HEK293 (cell line): ENCODE data around the gene ZIC4.

Experiments used
- CTCF ChIA-PET: fragments of 350-600 bp; formaldehyde crosslinking; extraction: SDS; loops from one replicate; lab custom pipeline; 2021; ENCODE audit warnings: antibody characterized with exemption; lab: Yijun Ruan, JAX
- POLR2A ChIA-PET: fragments of 300-600 bp; formaldehyde crosslinking; extraction: SDS; loops from one replicate; lab custom pipeline; 2020; ENCODE audit warnings: antibody characterized with exemption, inconsistent platforms; lab: Yijun Ruan, JAX
- H3K27ac ChIP-seq: fragments of 200-500 bp; sonication (Bioruptor generic); 2 replicates; pipeline ENCODE4 v1.5.1; 2014; ENCODE audit warnings: low read depth, low read length, control low read depth, inconsistent platforms; ENCODE audit errors: extremely low read depth
- H3K36me3 ChIP-seq, 2 experiments: fragments of 200-500 bp in 1 of 2; sonication (Bioruptor generic) in 1 of 2; 1 replicate in 1 of 2; 2 replicates in 1 of 2; pipeline ENCODE4 v1.5.1; 2014 to 2017; ENCODE audit warnings: inconsistent platforms in 2 of 2, low read length in 2 of 2; ENCODE audit not compliant: control insufficient read depth in 2 of 2, insufficient read depth in 1 of 2
- H3K4me1 ChIP-seq: fragments of 200-500 bp; sonication (Bioruptor generic); 2 replicates; pipeline ENCODE4 v1.5.1; 2014; ENCODE audit warnings: mild to moderate bottlenecking, low read length, inconsistent platforms; ENCODE audit not compliant: control insufficient read depth, insufficient read depth
- H3K4me3 ChIP-seq: 2 replicates; pipeline ENCODE4 v1.5.1; 2011; ENCODE audit warnings: low read depth, mild to moderate bottlenecking, control low read depth, low read length, moderate library complexity
- H3K9me3 ChIP-seq: fragments of 200-500 bp; sonication (Bioruptor generic); 2 replicates; pipeline ENCODE4 v1.5.1; 2014; ENCODE audit warnings: low read depth, low read length, inconsistent platforms; ENCODE audit not compliant: control insufficient read depth, insufficient read depth
- BCL6B ChIP-seq: fragments of 450-650 bp; formaldehyde crosslinking; IDR thresholded peaks from 2 replicates; pipeline ENCODE4 v1.5.1; 2017; ENCODE audit warnings: missing biosample characterization, missing genetic modification characterization
- OVOL3 ChIP-seq: fragments of 450-650 bp; formaldehyde crosslinking; IDR thresholded peaks from 2 replicates; pipeline ENCODE4 v1.5.1; 2016; ENCODE audit warnings: missing biosample characterization, missing genetic modification characterization
- SCRT2 ChIP-seq: fragments of 450-650 bp; formaldehyde crosslinking; IDR thresholded peaks from 2 replicates; pipeline ENCODE4 v1.5.1; 2016; ENCODE audit warnings: missing biosample characterization, missing genetic modification characterization
- ZBTB49 ChIP-seq: fragments of 450-650 bp; formaldehyde crosslinking; IDR thresholded peaks from 2 replicates; pipeline ENCODE4 v1.5.1; 2016; ENCODE audit warnings: missing biosample characterization, missing genetic modification characterization, low read depth
- ZBTB6 ChIP-seq: fragments of 450-650 bp; formaldehyde crosslinking; IDR thresholded peaks from 2 replicates; pipeline ENCODE4 v1.5.1; 2017; ENCODE audit warnings: missing biosample characterization, missing genetic modification characterization
- ZNF114 ChIP-seq: fragments of 450-650 bp; formaldehyde crosslinking; IDR thresholded peaks from 2 replicates; pipeline ENCODE4 v1.5.0; 2017; ENCODE audit warnings: missing biosample characterization, missing genetic modification characterization
- ZNF132 ChIP-seq: fragments of 450-650 bp; formaldehyde crosslinking; IDR thresholded peaks from 2 replicates; pipeline ENCODE4 v1.5.1; 2017; ENCODE audit warnings: missing biosample characterization, missing genetic modification characterization, borderline replicate concordance
- ZNF239 ChIP-seq: fragments of 450-650 bp; formaldehyde crosslinking; IDR thresholded peaks from 2 replicates; pipeline ENCODE4 v1.5.1; 2016; ENCODE audit warnings: missing biosample characterization, missing genetic modification characterization
- ZNF292 ChIP-seq: fragments of 450-650 bp; formaldehyde crosslinking; IDR thresholded peaks from 2 replicates; pipeline ENCODE4 v1.5.1; 2016; ENCODE audit warnings: low read depth, missing biosample characterization, missing genetic modification characterization, borderline replicate concordance
- ZNF354C ChIP-seq: fragments of 450-650 bp; formaldehyde crosslinking; IDR thresholded peaks from 2 replicates; pipeline ENCODE4 v1.5.1; 2016; ENCODE audit warnings: missing biosample characterization, missing genetic modification characterization, low read depth, borderline replicate concordance
- ZNF433 ChIP-seq: fragments of 450-650 bp; formaldehyde crosslinking; IDR thresholded peaks from 2 replicates; pipeline ENCODE4 v1.5.1; 2016; ENCODE audit warnings: missing biosample characterization, missing genetic modification characterization, low read depth
- ZNF473 ChIP-seq: fragments of 450-650 bp; formaldehyde crosslinking; IDR thresholded peaks from 2 replicates; pipeline ENCODE4 v1.5.1; 2017; ENCODE audit warnings: missing biosample characterization, missing genetic modification characterization
- ZNF510 ChIP-seq: fragments of 450-650 bp; formaldehyde crosslinking; IDR thresholded peaks from 2 replicates; pipeline ENCODE4 v1.5.1; 2018; ENCODE audit warnings: mild to moderate bottlenecking, missing genetic modification characterization, missing biosample characterization; ENCODE audit not compliant: insufficient replicate concordance
- ZNF624 ChIP-seq: fragments of 450-650 bp; formaldehyde crosslinking; IDR thresholded peaks from 2 replicates; pipeline ENCODE4 v1.5.1; 2017; ENCODE audit warnings: missing biosample characterization, missing genetic modification characterization
- ZNF639 ChIP-seq: fragments of 450-650 bp; formaldehyde crosslinking; IDR thresholded peaks from 2 replicates; pipeline ENCODE4 v1.5.1; 2016; ENCODE audit warnings: missing biosample characterization, missing genetic modification characterization
- ZNF664 ChIP-seq: fragments of 450-650 bp; formaldehyde crosslinking; IDR thresholded peaks from 2 replicates; pipeline ENCODE4 v1.5.1; 2016; ENCODE audit warnings: missing biosample characterization, missing genetic modification characterization
- ZNF704 ChIP-seq: fragments of 450-650 bp; formaldehyde crosslinking; IDR thresholded peaks from 2 replicates; pipeline ENCODE4 v1.5.1; 2016; ENCODE audit warnings: missing biosample characterization, missing genetic modification characterization
- ZNF768 ChIP-seq: fragments of 450-650 bp; formaldehyde crosslinking; IDR thresholded peaks from 2 replicates; pipeline ENCODE4 v1.5.1; 2018; ENCODE audit warnings: missing biosample characterization, mild to moderate bottlenecking, missing genetic modification characterization

ZIC4 gene

GRCh38 chr3:147418808-147419701 lies 12.7 kb upstream of the ZIC4 start:
- Histone ChIP-seq H3K9me3 (no peaks in the 10 kb centered on the region), H3K4me1 (no peaks in the 10 kb centered on the region), H3K27ac (no peak overlapping the region), H3K36me3 (no peaks in the 10 kb centered on the region), H3K4me3 (no peak overlapping the region)
- CTCF ChIA-PET, result interaction anchor here (1.2 kb wide), 1 partner anchor 79 kb away, joined by 3 read pairs; no protein-coding TSS in a partner anchor
- no peak for TF ChIP-seq BCL6B (tag by site-specific recombination)
- no peak for TF ChIP-seq ZBTB6 (tag by site-specific recombination)
- no peak for TF ChIP-seq OVOL3 (tag by site-specific recombination)
- no peak for TF ChIP-seq ZNF239 (tag by site-specific recombination)
- POLR2A ChIA-PET, result no interaction called here

GRCh38 chr3:147418371-147418781 lies 12.0 kb upstream of the ZIC4 start:
- H3K4me3 ChIP-seq, result no peak overlapping the region
- POLR2A ChIA-PET, result no interaction called here
- TF ChIP-seq ZNF510 (tag by site-specific recombination), result no peak
- no peak for TF ChIP-seq ZBTB49
- no peak for TF ChIP-seq ZNF114 (tag by site-specific recombination)
- no peak for TF ChIP-seq ZNF768 (tag by site-specific recombination)
- TF ChIP-seq ZNF433, result no peak
- TF ChIP-seq ZNF292 (tag by site-specific recombination), result no peak
- no peak for TF ChIP-seq OVOL3 (tag by site-specific recombination)
- TF ChIP-seq, all 188 proteins: peak for 0

GRCh38 chr3:147417551-147418295 lies 11.4 kb upstream of the ZIC4 start:
- Histone ChIP-seq H3K4me3 (no peak overlapping the region), H3K9me3 (no peaks in the 10 kb centered on the region), H3K27ac (no peak overlapping the region), H3K4me1 (no peaks in the 10 kb centered on the region), H3K36me3 (no peaks in the 10 kb centered on the region)
- CTCF ChIA-PET, result interaction anchor here (0.6 kb wide), 1 partner anchor 543 kb away, joined by 4 read pairs; no protein-coding TSS in a partner anchor
- no peak for TF ChIP-seq ZNF473
- TF ChIP-seq ZNF704 (tag by site-specific recombination), result no peak
- no peak for TF ChIP-seq ZNF132 (tag by site-specific recombination)
- no peak for TF ChIP-seq ZNF639 (tag by site-specific recombination)
- no peak for TF ChIP-seq SCRT2 (tag by site-specific recombination)
- no peak for TF ChIP-seq ZNF664 (tag by site-specific recombination)
- no peak for TF ChIP-seq ZNF624 (tag by site-specific recombination)
- TF ChIP-seq ZNF354C (tag by site-specific recombination), result no peak
- POLR2A ChIA-PET, result no interaction called here

More at GRCh38 chr3:147418371-147418781, 12.0 kb upstream of the ZIC4 start:
- Histone ChIP-seq H3K9me3 (no peaks in the 10 kb centered on the region), H3K36me3 (no peaks in the 10 kb centered on the region), H3K4me1 (no peaks in the 10 kb centered on the region), H3K27ac (no peak overlapping the region)
- CTCF ChIA-PET, result interaction anchor here (1.2 kb wide), 1 partner anchor 79 kb away, joined by 3 read pairs; no protein-coding TSS in a partner anchor
